GM12873 (cell line): Measurements from ENCODE around the gene PHEX.

Source experiments
- TF ChIP-seq, protein P1 (sequence below): IDR thresholded peaks from 2 replicates; pipeline ENCODE4 v1.5.1; 2012; ENCODE audit warnings: low read depth, mild to moderate bottlenecking, moderate library complexity, low read length, control low read depth; ENCODE audit not compliant: insufficient read depth; ENCODE audit errors: missing control alignments

Gene PHEX

DNA sequence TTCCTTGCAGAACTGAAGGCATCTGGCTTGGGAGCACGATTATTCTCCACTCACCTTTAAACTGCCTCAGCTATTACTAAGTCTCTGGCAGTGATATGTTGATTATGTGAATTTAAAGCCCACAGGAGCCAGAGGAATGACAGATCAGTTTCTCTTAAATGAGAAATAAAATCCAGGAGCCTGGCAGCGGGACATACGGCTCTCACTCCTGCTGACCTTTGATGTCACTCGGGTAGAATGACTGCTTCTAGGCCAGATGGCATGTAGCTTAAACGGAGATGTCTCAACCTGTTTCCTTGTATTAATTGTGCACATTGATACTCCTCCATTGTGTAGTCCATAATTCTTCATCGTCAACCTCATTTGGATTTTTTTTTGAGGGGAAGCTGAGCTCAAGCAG is 236.6 kb downstream of the PHEX start:
- TF ChIP-seq, protein P1, sequence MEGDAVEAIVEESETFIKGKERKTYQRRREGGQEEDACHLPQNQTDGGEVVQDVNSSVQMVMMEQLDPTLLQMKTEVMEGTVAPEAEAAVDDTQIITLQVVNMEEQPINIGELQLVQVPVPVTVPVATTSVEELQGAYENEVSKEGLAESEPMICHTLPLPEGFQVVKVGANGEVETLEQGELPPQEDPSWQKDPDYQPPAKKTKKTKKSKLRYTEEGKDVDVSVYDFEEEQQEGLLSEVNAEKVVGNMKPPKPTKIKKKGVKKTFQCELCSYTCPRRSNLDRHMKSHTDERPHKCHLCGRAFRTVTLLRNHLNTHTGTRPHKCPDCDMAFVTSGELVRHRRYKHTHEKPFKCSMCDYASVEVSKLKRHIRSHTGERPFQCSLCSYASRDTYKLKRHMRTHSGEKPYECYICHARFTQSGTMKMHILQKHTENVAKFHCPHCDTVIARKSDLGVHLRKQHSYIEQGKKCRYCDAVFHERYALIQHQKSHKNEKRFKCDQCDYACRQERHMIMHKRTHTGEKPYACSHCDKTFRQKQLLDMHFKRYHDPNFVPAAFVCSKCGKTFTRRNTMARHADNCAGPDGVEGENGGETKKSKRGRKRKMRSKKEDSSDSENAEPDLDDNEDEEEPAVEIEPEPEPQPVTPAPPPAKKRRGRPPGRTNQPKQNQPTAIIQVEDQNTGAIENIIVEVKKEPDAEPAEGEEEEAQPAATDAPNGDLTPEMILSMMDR = no peak

DNA sequence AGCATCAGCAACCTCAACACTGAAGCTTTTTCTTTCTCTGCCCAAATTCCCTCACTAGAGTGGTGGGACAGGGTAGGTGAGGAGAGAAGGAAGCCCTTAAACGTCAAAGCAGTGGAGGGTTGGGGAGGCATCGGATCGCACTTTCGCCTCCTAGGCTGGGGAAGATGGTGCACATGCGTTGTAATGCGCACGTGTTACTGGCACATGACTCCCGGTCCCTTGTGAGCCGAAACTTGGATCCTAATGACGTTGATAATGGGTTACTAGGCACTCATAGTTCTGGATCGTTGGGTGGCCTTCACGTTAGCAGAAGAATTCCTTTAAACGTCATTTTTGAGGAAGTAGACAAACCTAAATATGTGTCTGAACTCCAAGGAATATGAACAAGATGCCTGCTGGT is 240.5 kb downstream of the PHEX start, which contains the start of gene CBLL2:
Gene CBLL2, plus strand, starts transcription at position 301 of the 400 bp plus-strand sequence. Its CDS starts 79 bp downstream, at position 380.
- TF ChIP-seq, protein P1 = no peak

DNA sequence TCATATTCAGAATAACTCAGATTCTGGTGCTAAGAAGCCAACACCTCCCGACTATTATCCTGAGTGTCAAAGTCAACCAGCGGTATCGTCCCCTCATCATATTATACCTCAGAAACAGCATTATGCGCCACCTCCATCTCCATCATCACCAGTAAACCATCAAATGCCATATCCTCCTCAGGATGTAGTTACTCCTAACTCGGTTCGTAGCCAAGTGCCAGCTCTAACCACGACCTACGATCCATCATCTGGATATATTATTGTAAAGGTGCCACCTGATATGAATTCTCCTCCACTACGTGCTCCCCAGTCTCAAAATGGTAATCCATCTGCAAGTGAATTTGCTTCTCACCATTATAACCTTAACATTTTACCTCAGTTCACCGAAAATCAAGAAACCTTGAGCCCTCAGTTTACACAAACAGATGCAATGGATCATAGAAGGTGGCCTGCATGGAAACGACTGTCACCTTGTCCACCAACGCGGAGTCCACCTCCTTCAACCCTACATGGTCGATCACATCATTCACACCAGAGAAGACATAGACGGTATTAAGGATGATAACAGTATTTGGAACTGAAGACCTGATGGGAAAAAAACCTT is 241.7 kb downstream of the PHEX start:
- TF ChIP-seq, protein P1 = no peak

DNA sequence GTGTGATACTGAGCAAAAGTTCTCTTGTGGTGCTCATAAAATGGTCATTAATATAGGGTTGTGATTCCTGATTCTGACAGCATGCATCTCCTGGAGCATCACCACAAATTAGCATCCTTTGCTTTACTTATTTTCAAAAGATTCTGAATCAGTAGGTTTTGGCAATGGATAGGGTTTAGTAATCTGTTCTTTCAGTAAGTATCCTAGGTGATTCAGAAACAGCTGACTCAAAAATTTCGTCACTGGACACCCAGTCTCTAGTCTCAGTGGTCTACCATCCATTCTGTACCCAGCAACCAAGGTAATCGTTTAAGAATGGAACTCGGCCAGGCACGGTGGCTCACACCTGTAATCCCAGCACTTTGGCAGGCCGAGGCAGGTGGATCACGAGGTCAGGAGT is 244.7 kb downstream of the PHEX start:
- TF ChIP-seq, protein P1 = no peak

DNA sequence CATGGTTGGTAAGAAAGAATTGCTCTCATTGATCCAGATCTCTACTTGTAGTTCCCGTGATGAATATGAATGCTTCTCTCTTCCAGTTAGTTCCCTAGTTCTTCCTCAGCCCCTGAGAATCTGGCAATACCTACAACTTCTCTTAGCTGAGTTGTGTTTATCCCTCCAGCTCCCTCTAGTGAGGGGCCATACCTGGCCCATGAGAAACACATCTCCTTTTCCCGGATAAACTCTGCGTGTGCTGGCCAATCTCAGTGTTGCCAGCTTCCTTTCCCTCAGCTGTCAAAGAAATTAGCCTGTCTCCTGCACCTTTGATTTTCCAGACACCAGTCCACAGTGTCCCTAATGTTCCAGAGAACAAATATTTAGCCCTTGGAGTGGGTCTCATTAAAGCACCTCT is 246.2 kb downstream of the PHEX start:
- TF ChIP-seq, protein P1 = no peak

DNA sequence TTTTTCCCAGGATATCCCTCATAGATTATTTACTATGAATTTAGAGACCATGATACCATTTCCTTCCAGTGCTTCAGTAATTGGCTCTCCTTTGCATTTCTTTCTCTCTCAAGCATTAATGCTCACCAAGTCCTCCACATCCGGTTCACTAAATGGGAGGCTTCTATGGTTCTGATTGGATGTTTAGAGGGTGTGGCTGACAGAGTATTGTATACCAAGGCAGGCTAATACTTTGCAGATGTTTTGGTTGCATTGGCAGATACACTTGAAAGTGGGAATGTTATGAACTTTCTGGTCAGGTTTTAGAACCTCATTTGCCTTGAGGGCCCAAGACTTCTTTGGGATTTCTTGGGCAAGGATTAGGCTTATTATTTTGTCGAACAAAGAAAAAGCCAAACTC is 264.7 kb downstream of the PHEX start:
- TF ChIP-seq, protein P1 = no peak

DNA sequence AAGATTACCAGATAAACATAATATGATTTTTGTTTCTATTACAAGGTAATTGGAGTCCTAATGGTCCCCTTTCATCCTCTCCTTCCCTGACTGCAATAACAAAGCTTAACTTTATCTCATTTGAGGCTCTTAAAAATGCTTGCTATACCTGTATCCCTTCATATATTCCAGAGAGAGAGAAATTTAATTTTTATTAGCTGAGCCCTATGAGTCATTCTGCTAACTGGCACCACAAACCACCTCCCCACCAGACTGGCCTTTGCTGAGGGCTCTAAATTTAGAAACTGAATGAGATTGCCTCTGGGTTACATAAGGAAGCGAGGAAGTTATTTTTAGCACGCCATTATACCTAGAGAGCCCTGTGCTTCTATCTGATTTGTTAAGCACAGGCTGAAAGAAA is 268.0 kb downstream of the PHEX start:
- TF ChIP-seq, protein P1 = no peak
